ENCODE results near the gene TOM1L2.

DNA sequence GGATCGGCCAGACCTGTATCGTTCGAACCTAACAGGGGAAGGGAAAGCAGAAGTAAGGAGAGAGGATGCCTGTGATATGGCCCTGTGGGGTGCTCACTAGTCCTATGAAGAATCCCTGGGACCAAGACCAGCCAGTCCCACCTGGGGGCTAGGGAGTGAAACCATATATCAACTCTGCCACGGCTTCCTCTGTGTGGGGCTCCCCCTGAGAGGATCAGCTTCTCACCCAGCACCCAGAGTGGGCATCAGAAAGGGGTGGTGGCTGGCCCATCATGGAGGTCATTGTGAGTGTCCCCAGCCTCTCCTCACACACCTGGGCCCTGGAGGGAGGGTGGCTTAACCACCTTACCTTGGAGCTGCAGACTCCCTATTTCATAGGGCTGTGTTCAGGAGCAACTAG, 105.3 kb downstream of the TOM1L2 start:
- TF ChIP-seq SP1 (IDR thresholded peaks at IDR 0.05) (no peak), LEF1 (IDR thresholded peaks at IDR 0.05; ENCODE audit: borderline replicate concordance) (no peak), SUZ12 (IDR thresholded peaks at IDR 0.05) (no peak), BHLHE40 (IDR thresholded peaks at IDR 0.05; ENCODE audit: borderline replicate concordance) (no peak), PKNOX1 (IDR thresholded peaks at IDR 0.05) (no peak), FOXM1 (IDR thresholded peaks at IDR 0.05; ENCODE audit: borderline replicate concordance) (no peak), NFRKB (IDR thresholded peaks at IDR 0.05) (no peak)
